Dendritic cell treated with granulocyte-macrophage colony-stimulating factor and Interleukin-4, amounts not matched to agents 40 ng/mL and 50 ng/mL, for 4 days (primary cell): ENCODE results near the gene SPINK14.

Experiments
- H3K27ac Mint-ChIP-seq: one replicate; pipeline ENCODE4 v1.8.0; 2022; ENCODE audit warnings: mild to moderate bottlenecking, mixed read lengths
- H3K27me3 Mint-ChIP-seq: one replicate; pipeline ENCODE4 v1.8.0; 2022; ENCODE audit warnings: mild to moderate bottlenecking, mixed read lengths
- H3K36me3 Mint-ChIP-seq: one replicate; pipeline ENCODE4 v1.8.0; 2022; ENCODE audit warnings: low read depth, mixed read lengths
- H3K4me1 Mint-ChIP-seq: one replicate; pipeline ENCODE4 v1.8.0; 2022; ENCODE audit warnings: low read depth, mixed read lengths
- H3K4me3 Mint-ChIP-seq: one replicate; pipeline ENCODE4 v1.8.0; 2022; ENCODE audit warnings: mild to moderate bottlenecking, moderate library complexity, mixed read lengths
- H3K9me3 Mint-ChIP-seq: one replicate; pipeline ENCODE4 v1.8.0; 2022; ENCODE audit warnings: mixed read lengths
- intact Hi-C: fragments of 100-400 bp; cut with micrococcal nuclease; formaldehyde crosslinking; loops from one replicate; pipeline ENCODE4 v1.15.0; 2022

Gene SPINK14

GRCh38 chr5:148166550-148167283 is 1.6 kb upstream of the SPINK14 start:
- intact Hi-C loops = no loop called here
- H3K27me3 Mint-ChIP-seq = no peaks in the 10 kb centered on the region
- no peak overlapping the region for H3K4me3 Mint-ChIP-seq
- H3K9me3 Mint-ChIP-seq = no peaks in the 10 kb centered on the region
- no peaks in the 10 kb centered on the region for H3K36me3 Mint-ChIP-seq
- no peaks in the 10 kb centered on the region for H3K4me1 Mint-ChIP-seq
- no peak overlapping the region for H3K27ac Mint-ChIP-seq

- H3K27ac Mint-ChIP-seq = no peak overlapping the region
- intact Hi-C loops = no loop called here
- H3K36me3 Mint-ChIP-seq = no peaks in the 10 kb centered on the region
- peaks cover 8% of the 10 kb centered on the region for H3K4me1 Mint-ChIP-seq
- peaks cover 7% of the 10 kb centered on the region for H3K27me3 Mint-ChIP-seq
- H3K9me3 Mint-ChIP-seq = no peaks in the 10 kb centered on the region
- H3K4me3 Mint-ChIP-seq = no peak overlapping the region
Measured at GRCh38 chr5:148172377-148172776, 4.0 kb downstream of the SPINK14 start.

- Mint-ChIP-seq H3K27ac (no peak overlapping the region), H3K4me1 (peaks cover 24% of the 10 kb centered on the region), H3K4me3 (no peak overlapping the region), H3K9me3 (no peaks in the 10 kb centered on the region), H3K27me3 (peaks cover 8% of the 10 kb centered on the region), H3K36me3 (no peaks in the 10 kb centered on the region)
- intact Hi-C loops = no loop called here
Measured at GRCh38 chr5:148176480-148176879, 8.1 kb downstream of the SPINK14 start.

- intact Hi-C loops = no loop called here
- Mint-ChIP-seq H3K27me3 (peaks cover 6% of the 10 kb centered on the region), H3K4me3 (no peak overlapping the region), H3K4me1 (peaks cover 24% of the 10 kb centered on the region), H3K9me3 (no peaks in the 10 kb centered on the region), H3K27ac (no peak overlapping the region), H3K36me3 (no peaks in the 10 kb centered on the region)
Measured at GRCh38 chr5:148177207-148177606, 8.9 kb downstream of the SPINK14 start.

- peaks cover 6% of the 10 kb centered on the region for H3K27me3 Mint-ChIP-seq
- no peaks in the 10 kb centered on the region for H3K9me3 Mint-ChIP-seq
- H3K27ac Mint-ChIP-seq = no peak overlapping the region
- no peaks in the 10 kb centered on the region for H3K36me3 Mint-ChIP-seq
- H3K4me1 Mint-ChIP-seq = peaks cover 24% of the 10 kb centered on the region
- intact Hi-C loops = loop anchor here (1.0 to 2.0 kb wide), 3 partner anchors 195 to 551 kb away; no protein-coding TSS in a partner anchor
- no peak overlapping the region for H3K4me3 Mint-ChIP-seq
Measured at GRCh38 chr5:148179234-148179824, 11.0 kb downstream of the SPINK14 start.

GRCh38 chr5:148186248-148187003 is 18.1 kb downstream of the SPINK14 start:
- no peaks in the 10 kb centered on the region for H3K9me3 Mint-ChIP-seq
- H3K36me3 Mint-ChIP-seq = no peaks in the 10 kb centered on the region
- H3K27ac Mint-ChIP-seq = peak overlapping the region; percentile 50
- peaks cover 6% of the 10 kb centered on the region for H3K4me1 Mint-ChIP-seq
- intact Hi-C loops = no loop called here
- no peak overlapping the region for H3K4me3 Mint-ChIP-seq
- H3K27me3 Mint-ChIP-seq = no peaks in the 10 kb centered on the region

- Mint-ChIP-seq H3K4me3 (no peak overlapping the region), H3K27ac (no peak overlapping the region), H3K4me1 (peaks cover 13% of the 10 kb centered on the region), H3K36me3 (no peaks in the 10 kb centered on the region), H3K27me3 (no peaks in the 10 kb centered on the region), H3K9me3 (no peaks in the 10 kb centered on the region)
- intact Hi-C loops = no loop called here
Measured at GRCh38 chr5:148191010-148191409, 22.7 kb downstream of the SPINK14 start.

- no peak overlapping the region for H3K4me3 Mint-ChIP-seq
- no peaks in the 10 kb centered on the region for H3K27me3 Mint-ChIP-seq
- no peaks in the 10 kb centered on the region for H3K9me3 Mint-ChIP-seq
- no peaks in the 10 kb centered on the region for H3K36me3 Mint-ChIP-seq
- peaks cover 7% of the 10 kb centered on the region for H3K4me1 Mint-ChIP-seq
- intact Hi-C loops = no loop called here
- no peak overlapping the region for H3K27ac Mint-ChIP-seq
Measured at GRCh38 chr5:148193202-148193601, 24.9 kb downstream of the SPINK14 start.

GRCh38 chr5:148201151-148201550 is 32.8 kb downstream of the SPINK14 start:
- Mint-ChIP-seq H3K27ac (no peak overlapping the region), H3K9me3 (no peaks in the 10 kb centered on the region), H3K27me3 (no peaks in the 10 kb centered on the region), H3K4me1 (peaks cover 18% of the 10 kb centered on the region), H3K36me3 (no peaks in the 10 kb centered on the region), H3K4me3 (no peak overlapping the region)
- intact Hi-C loops = no loop called here

- Mint-ChIP-seq H3K4me1 (peaks cover 18% of the 10 kb centered on the region), H3K27ac (no peak within 1 kb of the TSS), H3K4me3 (no peak within 1 kb of the TSS), H3K36me3 (no peaks in the 10 kb centered on the region), H3K27me3 (no peaks in the 10 kb centered on the region), H3K9me3 (no peaks in the 10 kb centered on the region)
- intact Hi-C loops = no loop called here
Measured at GRCh38 chr5:148202531-148203203, 34.3 kb downstream of the SPINK14 start, which contains the start of gene SPINK6. Gene SPINK6, plus strand, starts transcription at chr5:148203042. Its CDS starts 55 bp downstream, at chr5:148203097.

GRCh38 chr5:148205044-148205806 is 36.9 kb downstream of the SPINK14 start:
- Mint-ChIP-seq H3K27me3 (no peaks in the 10 kb centered on the region), H3K27ac (no peak overlapping the region), H3K9me3 (no peaks in the 10 kb centered on the region), H3K4me1 (peaks cover 25% of the 10 kb centered on the region), H3K36me3 (no peaks in the 10 kb centered on the region), H3K4me3 (no peak overlapping the region)
- intact Hi-C loops = no loop called here

- intact Hi-C loops = no loop called here
- Mint-ChIP-seq H3K4me3 (no peak overlapping the region), H3K27me3 (no peaks in the 10 kb centered on the region), H3K4me1 (peaks cover 25% of the 10 kb centered on the region), H3K9me3 (no peaks in the 10 kb centered on the region), H3K36me3 (no peaks in the 10 kb centered on the region), H3K27ac (no peak overlapping the region)
Measured at GRCh38 chr5:148205865-148206264, 37.5 kb downstream of the SPINK14 start.

GRCh38 chr5:148206620-148207019 is 38.3 kb downstream of the SPINK14 start:
- Mint-ChIP-seq H3K27ac (no peak overlapping the region), H3K36me3 (no peaks in the 10 kb centered on the region), H3K27me3 (no peaks in the 10 kb centered on the region), H3K4me1 (peaks cover 17% of the 10 kb centered on the region), H3K4me3 (no peak overlapping the region), H3K9me3 (no peaks in the 10 kb centered on the region)
- intact Hi-C loops = no loop called here
